HEK293T (cell line): ENCODE results near the gene INSYN2A.

ENCODE experiments used
- CTCF ChIA-PET: fragments of 350-600 bp; formaldehyde crosslinking; extraction: SDS; loops from one replicate; lab custom pipeline; 2021; ENCODE audit warnings: antibody characterized with exemption, inconsistent platforms; lab: Yijun Ruan, JAX
- POLR2A ChIA-PET: fragments of 350-600 bp; formaldehyde crosslinking; extraction: SDS; loops from one replicate; lab custom pipeline; 2020; ENCODE audit warnings: antibody characterized with exemption, inconsistent platforms; lab: Yijun Ruan, JAX
- DNase-seq: peaks from one replicate; pipeline ENCODE4 v3.0.0; 2012; ENCODE audit warnings: mixed read lengths; ENCODE audit errors: extremely low spot score
- ARNT ChIP-seq: fragments of 450-650 bp; IDR thresholded peaks from 2 replicates; pipeline ENCODE4 v1.6.1; 2017; ENCODE audit warnings: mild to moderate bottlenecking
- BHLHE40 ChIP-seq: fragments of 450-650 bp; IDR thresholded peaks from 2 replicates; pipeline ENCODE4 v1.6.1; 2016; ENCODE audit warnings: mild to moderate bottlenecking, moderate library complexity, borderline replicate concordance
- CTBP1 ChIP-seq: fragments of 450-650 bp; IDR thresholded peaks from 2 replicates; pipeline ENCODE4 v1.6.1; 2016; ENCODE audit warnings: borderline replicate concordance
- ELF4 ChIP-seq: fragments of 450-650 bp; IDR thresholded peaks from 2 replicates; pipeline ENCODE4 v1.6.1; 2017; ENCODE audit warnings: antibody characterized with exemption
- FOXA1 ChIP-seq: fragments of 450-650 bp; IDR thresholded peaks from 2 replicates; pipeline ENCODE4 v1.6.1; 2016; ENCODE audit warnings: mild to moderate bottlenecking
- FOXK2 ChIP-seq: fragments of 450-650 bp; IDR thresholded peaks from 2 replicates; pipeline ENCODE4 v1.6.1; 2016; ENCODE audit warnings: mild to moderate bottlenecking
- FOXM1 ChIP-seq: fragments of 450-650 bp; IDR thresholded peaks from 2 replicates; pipeline ENCODE4 v1.6.1; 2017; ENCODE audit warnings: mild to moderate bottlenecking, borderline replicate concordance
- HDGF ChIP-seq: fragments of 450-650 bp; IDR thresholded peaks from 2 replicates; pipeline ENCODE4 v1.6.1; 2017; ENCODE audit warnings: antibody characterized with exemption, borderline replicate concordance
- L3MBTL2 ChIP-seq: fragments of 450-650 bp; conservative IDR thresholded peaks from 2 replicates; pipeline ENCODE4 v1.6.1; 2016; ENCODE audit warnings: mild to moderate bottlenecking
- LEF1 ChIP-seq: fragments of 450-650 bp; IDR thresholded peaks from 2 replicates; pipeline ENCODE4 v1.6.1; 2017; ENCODE audit warnings: mild to moderate bottlenecking, borderline replicate concordance
- NFRKB ChIP-seq: fragments of 450-650 bp; IDR thresholded peaks from 2 replicates; pipeline ENCODE4 v1.6.1; 2016; ENCODE audit warnings: mild to moderate bottlenecking, moderate library complexity
- PKNOX1 ChIP-seq: fragments of 450-650 bp; IDR thresholded peaks from 2 replicates; pipeline ENCODE4 v1.6.1; 2016
- SP1 ChIP-seq: fragments of 450-650 bp; IDR thresholded peaks from 2 replicates; pipeline ENCODE4 v1.6.1; 2017
- SUZ12 ChIP-seq: fragments of 450-650 bp; IDR thresholded peaks from 2 replicates; pipeline ENCODE4 v1.6.1; 2016; ENCODE audit warnings: mild to moderate bottlenecking
- TARDBP ChIP-seq: fragments of 450-650 bp; IDR thresholded peaks from 2 replicates; pipeline ENCODE4 v1.6.1; 2016
- ZNF384 ChIP-seq: fragments of 450-650 bp; IDR thresholded peaks from 2 replicates; pipeline ENCODE4 v1.6.1; 2016

Gene INSYN2A

GRCh38 chr10:127196282-127197153 is at the start of gene INSYN2A:
Gene INSYN2A (minus strand): TSS chr10:127196591. CDS start chr10:127176395, 20,196 bp downstream.
- ChIA-PET CTCF (interaction anchor here (0.6 to 1.0 kb wide), 2 partner anchors 8 to 146 kb away, joined by 3 to 5 read pairs; no protein-coding TSS in a partner anchor), POLR2A (no interaction called here)
- DNase-seq, result peak; percentile 69
- TF ChIP-seq FOXA1, result no peak
- no peak for TF ChIP-seq PKNOX1
- no peak for TF ChIP-seq CTBP1
- TF ChIP-seq LEF1, result no peak
- no peak for TF ChIP-seq NFRKB
- TF ChIP-seq FOXK2, result no peak
- TF ChIP-seq SP1, result no peak
- TF ChIP-seq BHLHE40, result no peak
- no peak for TF ChIP-seq SUZ12
- TF ChIP-seq HDGF, result no peak
- TF ChIP-seq ARNT, result no peak
- TF ChIP-seq ELF4, result no peak
- TF ChIP-seq FOXM1, result no peak
- TF ChIP-seq ZNF384, result no peak
- no peak for TF ChIP-seq TARDBP
- no peak for TF ChIP-seq L3MBTL2

- POLR2A ChIA-PET, result no interaction called here
- no peak for DNase-seq
- no peak for TF ChIP-seq LEF1
- TF ChIP-seq NFRKB, result no peak
- no peak for TF ChIP-seq FOXM1
- no peak for TF ChIP-seq ELF4
- TF ChIP-seq ZNF384, result no peak
- TF ChIP-seq PKNOX1, result no peak
- no peak for TF ChIP-seq FOXK2
- TF ChIP-seq SUZ12, result no peak
- TF ChIP-seq BHLHE40, result no peak
- TF ChIP-seq TARDBP, result no peak
- no peak for TF ChIP-seq L3MBTL2
- TF ChIP-seq ARNT, result no peak
- TF ChIP-seq HDGF, result no peak
- no peak for TF ChIP-seq SP1
- no peak for TF ChIP-seq FOXA1
- TF ChIP-seq CTBP1, result no peak
- CTCF ChIA-PET, result no interaction called here
These were observed 49.1 kb upstream of the INSYN2A start for GRCh38 chr10:127245456-127245855.

GRCh38 chr10:127243490-127244272 is 47.3 kb upstream of the INSYN2A start:
- DNase-seq, result peak; percentile 73
- no peak for TF ChIP-seq ELF4
- no peak for TF ChIP-seq FOXA1
- TF ChIP-seq FOXK2, result no peak
- TF ChIP-seq SUZ12, result no peak
- no peak for TF ChIP-seq PKNOX1
- no peak for TF ChIP-seq NFRKB
- no peak for TF ChIP-seq TARDBP
- TF ChIP-seq CTBP1, result no peak
- no peak for TF ChIP-seq ZNF384
- TF ChIP-seq L3MBTL2, result no peak
- no peak for TF ChIP-seq BHLHE40
- TF ChIP-seq SP1, result no peak
- TF ChIP-seq ARNT, result no peak
- TF ChIP-seq HDGF, result no peak
- CTCF ChIA-PET, result interaction anchor here (0.6 to 1.2 kb wide), 5 partner anchors 10 to 110 kb away, joined by 3 to 4 read pairs (median 3); no protein-coding TSS in a partner anchor
- POLR2A ChIA-PET, result no interaction called here

GRCh38 chr10:127242914-127243313 is 46.5 kb upstream of the INSYN2A start:
- POLR2A ChIA-PET, result no interaction called here
- no peak for DNase-seq

More at GRCh38 chr10:127242914-127243313, 46.5 kb upstream of the INSYN2A start:
- CTCF ChIA-PET, result interaction anchor here (1.0 to 1.2 kb wide), 2 partner anchors 15 to 111 kb away, joined by 3 read pairs; no protein-coding TSS in a partner anchor
- TF ChIP-seq ARNT (no peak), BHLHE40 (no peak), L3MBTL2 (no peak), TARDBP (no peak), ELF4 (no peak), FOXM1 (no peak), SP1 (no peak), ZNF384 (no peak), HDGF (no peak), NFRKB (no peak), PKNOX1 (no peak), SUZ12 (no peak)
